HEK293T (cell line): ENCODE results near the gene GJB2.

Experiments
- CTCF ChIA-PET: fragments of 350-600 bp; formaldehyde crosslinking; extraction: SDS; loops from one replicate; lab custom pipeline; 2021; ENCODE audit warnings: antibody characterized with exemption, inconsistent platforms; lab: Yijun Ruan, JAX
- POLR2A ChIA-PET: fragments of 350-600 bp; formaldehyde crosslinking; extraction: SDS; loops from one replicate; lab custom pipeline; 2020; ENCODE audit warnings: antibody characterized with exemption, inconsistent platforms; lab: Yijun Ruan, JAX
- DNase-seq: peaks from one replicate; pipeline ENCODE4 v3.0.0; 2012; ENCODE audit warnings: mixed read lengths; ENCODE audit errors: extremely low spot score
- ARNT ChIP-seq: fragments of 450-650 bp; IDR thresholded peaks from 2 replicates; pipeline ENCODE4 v1.6.1; 2017; ENCODE audit warnings: mild to moderate bottlenecking
- BHLHE40 ChIP-seq: fragments of 450-650 bp; IDR thresholded peaks from 2 replicates; pipeline ENCODE4 v1.6.1; 2016; ENCODE audit warnings: mild to moderate bottlenecking, moderate library complexity, borderline replicate concordance
- CTBP1 ChIP-seq: fragments of 450-650 bp; IDR thresholded peaks from 2 replicates; pipeline ENCODE4 v1.6.1; 2016; ENCODE audit warnings: borderline replicate concordance
- ELF4 ChIP-seq: fragments of 450-650 bp; IDR thresholded peaks from 2 replicates; pipeline ENCODE4 v1.6.1; 2017; ENCODE audit warnings: antibody characterized with exemption
- FOXA1 ChIP-seq: fragments of 450-650 bp; IDR thresholded peaks from 2 replicates; pipeline ENCODE4 v1.6.1; 2016; ENCODE audit warnings: mild to moderate bottlenecking
- FOXK2 ChIP-seq: fragments of 450-650 bp; IDR thresholded peaks from 2 replicates; pipeline ENCODE4 v1.6.1; 2016; ENCODE audit warnings: mild to moderate bottlenecking
- FOXM1 ChIP-seq: fragments of 450-650 bp; IDR thresholded peaks from 2 replicates; pipeline ENCODE4 v1.6.1; 2017; ENCODE audit warnings: mild to moderate bottlenecking, borderline replicate concordance
- HDGF ChIP-seq: fragments of 450-650 bp; IDR thresholded peaks from 2 replicates; pipeline ENCODE4 v1.6.1; 2017; ENCODE audit warnings: antibody characterized with exemption, borderline replicate concordance
- L3MBTL2 ChIP-seq: fragments of 450-650 bp; conservative IDR thresholded peaks from 2 replicates; pipeline ENCODE4 v1.6.1; 2016; ENCODE audit warnings: mild to moderate bottlenecking
- LEF1 ChIP-seq: fragments of 450-650 bp; IDR thresholded peaks from 2 replicates; pipeline ENCODE4 v1.6.1; 2017; ENCODE audit warnings: mild to moderate bottlenecking, borderline replicate concordance
- NFRKB ChIP-seq: fragments of 450-650 bp; IDR thresholded peaks from 2 replicates; pipeline ENCODE4 v1.6.1; 2016; ENCODE audit warnings: mild to moderate bottlenecking, moderate library complexity
- SP1 ChIP-seq: fragments of 450-650 bp; IDR thresholded peaks from 2 replicates; pipeline ENCODE4 v1.6.1; 2017
- SUZ12 ChIP-seq: fragments of 450-650 bp; IDR thresholded peaks from 2 replicates; pipeline ENCODE4 v1.6.1; 2016; ENCODE audit warnings: mild to moderate bottlenecking
- TARDBP ChIP-seq: fragments of 450-650 bp; IDR thresholded peaks from 2 replicates; pipeline ENCODE4 v1.6.1; 2016
- ZNF384 ChIP-seq: fragments of 450-650 bp; IDR thresholded peaks from 2 replicates; pipeline ENCODE4 v1.6.1; 2016
- TF ChIP-seq, protein P1 (sequence below): fragments of 450-650 bp; IDR thresholded peaks from 2 replicates; pipeline ENCODE4 v1.6.1; 2016

The GJB2 gene

GRCh38 chr13:20140487-20140886 lies 52.3 kb downstream of the GJB2 start:
- DNase-seq = no peak
- CTCF ChIA-PET = no interaction called here
- TF ChIP-seq, protein P1, sequence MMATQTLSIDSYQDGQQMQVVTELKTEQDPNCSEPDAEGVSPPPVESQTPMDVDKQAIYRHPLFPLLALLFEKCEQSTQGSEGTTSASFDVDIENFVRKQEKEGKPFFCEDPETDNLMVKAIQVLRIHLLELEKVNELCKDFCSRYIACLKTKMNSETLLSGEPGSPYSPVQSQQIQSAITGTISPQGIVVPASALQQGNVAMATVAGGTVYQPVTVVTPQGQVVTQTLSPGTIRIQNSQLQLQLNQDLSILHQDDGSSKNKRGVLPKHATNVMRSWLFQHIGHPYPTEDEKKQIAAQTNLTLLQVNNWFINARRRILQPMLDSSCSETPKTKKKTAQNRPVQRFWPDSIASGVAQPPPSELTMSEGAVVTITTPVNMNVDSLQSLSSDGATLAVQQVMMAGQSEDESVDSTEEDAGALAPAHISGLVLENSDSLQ = no peak
- TF ChIP-seq BHLHE40 (no peak), CTBP1 (no peak), NFRKB (no peak), HDGF (no peak), SUZ12 (no peak), TARDBP (no peak), FOXA1 (no peak), ARNT (no peak), ELF4 (no peak), SP1 (no peak), ZNF384 (no peak), FOXM1 (no peak), L3MBTL2 (no peak), LEF1 (no peak), FOXK2 (no peak)
- POLR2A ChIA-PET = interaction anchor here (2.6 kb wide), 1 partner anchor 13 kb away, joined by 20 read pairs; no protein-coding TSS in a partner anchor

- ChIA-PET CTCF (no interaction called here), POLR2A (no interaction called here)
- DNase-seq = no peak
- TF ChIP-seq SUZ12 (no peak), HDGF (no peak)
Measured at GRCh38 chr13:20137875-20138274, 54.9 kb downstream of the GJB2 start.
